ENCODE data around the gene ZNF711. TPM values are rescaled to one million over a fixed set of nuclear protein-coding genes. Genes with fewer than 3 reads are reported as not detected.

The ZNF711 gene
- total and polyA plus RNA-seq, 2 of the 13 experiments (the other 11 are each of a cell fraction or from before 2014, with no cell fraction given): 3.8 to 6.0 TPM

DNA sequence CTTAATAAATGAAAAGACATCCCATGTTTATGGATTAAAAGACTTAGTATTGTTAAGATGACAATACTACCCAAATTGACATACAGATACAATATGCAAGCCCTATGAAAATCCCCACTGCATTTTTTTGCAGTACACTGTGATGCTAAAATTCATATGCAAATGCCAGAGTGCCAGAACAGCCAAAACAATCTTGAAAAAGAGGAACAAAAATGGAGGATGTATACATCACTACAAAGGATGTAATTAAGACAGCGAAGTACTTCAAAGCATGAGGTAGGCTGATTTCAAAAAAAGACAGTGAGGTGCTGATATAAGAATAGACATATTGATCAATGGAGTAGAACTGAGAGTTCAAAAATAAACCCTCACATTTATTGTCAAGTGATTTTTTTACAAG lies 47.5 kb upstream of the ZNF711 start (continued):
- TF ChIP-seq, protein P1, sequence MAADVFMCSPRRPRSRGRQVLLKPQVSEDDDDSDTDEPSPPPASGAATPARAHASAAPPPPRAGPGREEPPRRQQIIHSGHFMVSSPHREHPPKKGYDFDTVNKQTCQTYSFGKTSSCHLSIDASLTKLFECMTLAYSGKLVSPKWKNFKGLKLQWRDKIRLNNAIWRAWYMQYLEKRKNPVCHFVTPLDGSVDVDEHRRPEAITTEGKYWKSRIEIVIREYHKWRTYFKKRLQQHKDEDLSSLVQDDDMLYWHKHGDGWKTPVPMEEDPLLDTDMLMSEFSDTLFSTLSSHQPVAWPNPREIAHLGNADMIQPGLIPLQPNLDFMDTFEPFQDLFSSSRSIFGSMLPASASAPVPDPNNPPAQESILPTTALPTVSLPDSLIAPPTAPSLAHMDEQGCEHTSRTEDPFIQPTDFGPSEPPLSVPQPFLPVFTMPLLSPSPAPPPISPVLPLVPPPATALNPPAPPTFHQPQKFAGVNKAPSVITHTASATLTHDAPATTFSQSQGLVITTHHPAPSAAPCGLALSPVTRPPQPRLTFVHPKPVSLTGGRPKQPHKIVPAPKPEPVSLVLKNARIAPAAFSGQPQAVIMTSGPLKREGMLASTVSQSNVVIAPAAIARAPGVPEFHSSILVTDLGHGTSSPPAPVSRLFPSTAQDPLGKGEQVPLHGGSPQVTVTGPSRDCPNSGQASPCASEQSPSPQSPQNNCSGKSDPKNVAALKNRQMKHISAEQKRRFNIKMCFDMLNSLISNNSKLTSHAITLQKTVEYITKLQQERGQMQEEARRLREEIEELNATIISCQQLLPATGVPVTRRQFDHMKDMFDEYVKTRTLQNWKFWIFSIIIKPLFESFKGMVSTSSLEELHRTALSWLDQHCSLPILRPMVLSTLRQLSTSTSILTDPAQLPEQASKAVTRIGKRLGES (CRISPR knock-in tag; IDR thresholded peaks at IDR 0.05; ENCODE audit: borderline replicate concordance): no peak
- TF ChIP-seq GATAD2A (CRISPR knock-in tag; IDR thresholded peaks at IDR 0.05) (no peak), DR1 (CRISPR knock-in tag; IDR thresholded peaks at IDR 0.05) (no peak), KDM4B (CRISPR knock-in tag; IDR thresholded peaks at IDR 0.05) (no peak), FOXP1 (IDR thresholded peaks at IDR 0.05) (no peak), FOXP1 (CRISPR knock-in tag; IDR thresholded peaks at IDR 0.05) (no peak)

DNA sequence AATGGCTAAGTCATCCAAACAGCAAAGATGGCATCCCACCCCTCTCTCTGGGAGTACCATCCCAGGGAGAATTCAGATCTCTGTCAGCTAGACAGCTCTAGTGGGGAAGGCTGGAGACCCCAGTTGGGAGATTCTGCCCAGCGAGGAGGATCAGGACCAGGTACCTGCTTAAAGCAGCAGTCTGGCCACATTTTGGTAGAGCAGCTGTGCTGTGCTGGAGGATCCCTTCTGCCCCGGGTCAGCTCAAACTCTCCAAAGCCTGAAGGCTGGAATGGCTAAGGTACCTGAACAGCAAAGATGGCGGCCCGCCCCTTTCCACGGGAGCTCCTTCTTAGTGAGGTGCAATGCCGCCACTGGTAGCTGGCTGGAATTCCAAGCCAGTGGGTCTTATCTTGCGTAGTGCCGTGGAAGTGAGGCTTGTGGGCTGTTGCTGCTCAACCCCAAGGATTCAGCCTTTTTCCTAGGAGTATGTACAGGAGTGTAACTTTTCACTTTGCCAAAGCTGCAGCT lies 40.3 kb upstream of the ZNF711 start:
- Histone ChIP-seq H3K4me2 (ENCODE audit: low read depth, low read length) (no peak overlapping the region), H3K79me2 (ENCODE audit: insufficient read depth, low read length) (no peaks in the 10 kb centered on the region), H2AFZ (ENCODE audit: low read length) (no peak overlapping the region), H4K20me1 (ENCODE audit: insufficient read depth, low read length) (no peaks in the 10 kb centered on the region), H3K4me3 (replicated peaks in 1 of 3; ENCODE audit: insufficient read depth in 1 of 3, low read depth in 2 of 3, low read length in 3 of 3) (no peak overlapping the region), H3K36me3 (replicated peaks in 1 of 2; ENCODE audit: control insufficient read depth in 1 of 2, insufficient read depth in 2 of 2, low read length in 2 of 2) (no peaks in the 10 kb centered on the region), H3K9ac (ENCODE audit: insufficient read depth, low read depth, low read length) (no peak overlapping the region), H3K27ac (ENCODE audit: extremely low read length, insufficient read depth, low read length) (no peak overlapping the region), H3K9me3 (ENCODE audit: low read length) (no peaks in the 10 kb centered on the region), H3K27me3 (ENCODE audit: control insufficient read depth in 1 of 2, insufficient read depth in 2 of 2, low read length in 2 of 2) (no peaks in the 10 kb centered on the region), H3K4me1 (ENCODE audit: insufficient read depth, low read length) (no peaks in the 10 kb centered on the region)
- no peak for ATAC-seq
- CTCF ChIA-PET (ENCODE audit: low intra/inter-chr PET ratio, low total read pairs): no interaction called here
- DNase-seq (ENCODE audit: low spot score): no peak
- POLR2A ChIA-PET: no interaction called here
- TF ChIP-seq, protein P2, sequence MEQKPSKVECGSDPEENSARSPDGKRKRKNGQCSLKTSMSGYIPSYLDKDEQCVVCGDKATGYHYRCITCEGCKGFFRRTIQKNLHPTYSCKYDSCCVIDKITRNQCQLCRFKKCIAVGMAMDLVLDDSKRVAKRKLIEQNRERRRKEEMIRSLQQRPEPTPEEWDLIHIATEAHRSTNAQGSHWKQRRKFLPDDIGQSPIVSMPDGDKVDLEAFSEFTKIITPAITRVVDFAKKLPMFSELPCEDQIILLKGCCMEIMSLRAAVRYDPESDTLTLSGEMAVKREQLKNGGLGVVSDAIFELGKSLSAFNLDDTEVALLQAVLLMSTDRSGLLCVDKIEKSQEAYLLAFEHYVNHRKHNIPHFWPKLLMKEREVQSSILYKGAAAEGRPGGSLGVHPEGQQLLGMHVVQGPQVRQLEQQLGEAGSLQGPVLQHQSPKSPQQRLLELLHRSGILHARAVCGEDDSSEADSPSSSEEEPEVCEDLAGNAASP (CRISPR knock-in tag; IDR thresholded peaks at IDR 0.05; ENCODE audit: borderline replicate concordance): no peak
- TF ChIP-seq ZNF567 (CRISPR knock-in tag; IDR thresholded peaks at IDR 0.05; ENCODE audit: borderline replicate concordance): no peak
- no peak for TF ChIP-seq ZNF138 (CRISPR knock-in tag; IDR thresholded peaks at IDR 0.05; ENCODE audit: low read depth)
- no peak for TF ChIP-seq ELF1 (CRISPR knock-in tag; IDR thresholded peaks at IDR 0.05)
- WGBS (ENCODE audit: low lambda C conversion rate): no CpG with 5 or more reads among the region's 8 CpGs
- intact Hi-C loops (cut with micrococcal nuclease; ENCODE audit: unreplicated experiment) (no loop called here), in situ Hi-C loops (cut with HindIII; ENCODE audit: extremely low pct_ligation_motif_present, low pct_unique_long_range_greater_than_20kb) (no loop called here)
- FAIRE-seq: no peak
- no TSS peak for BruUV-seq (replicated peaks)
